ENCODE data around the gene ARRDC5. TPM values are rescaled to one million over a fixed set of nuclear protein-coding genes. Genes with fewer than 3 reads are reported as not detected.
"Not testable (repeated sequence)": the region's sequence is repeated elsewhere in the genome, so short reads cannot be mapped to it uniquely, and the experiment has no call there.

The ARRDC5 gene
- polyA plus RNA-seq, 1 donor from 2014 or later = not detected

DNA sequence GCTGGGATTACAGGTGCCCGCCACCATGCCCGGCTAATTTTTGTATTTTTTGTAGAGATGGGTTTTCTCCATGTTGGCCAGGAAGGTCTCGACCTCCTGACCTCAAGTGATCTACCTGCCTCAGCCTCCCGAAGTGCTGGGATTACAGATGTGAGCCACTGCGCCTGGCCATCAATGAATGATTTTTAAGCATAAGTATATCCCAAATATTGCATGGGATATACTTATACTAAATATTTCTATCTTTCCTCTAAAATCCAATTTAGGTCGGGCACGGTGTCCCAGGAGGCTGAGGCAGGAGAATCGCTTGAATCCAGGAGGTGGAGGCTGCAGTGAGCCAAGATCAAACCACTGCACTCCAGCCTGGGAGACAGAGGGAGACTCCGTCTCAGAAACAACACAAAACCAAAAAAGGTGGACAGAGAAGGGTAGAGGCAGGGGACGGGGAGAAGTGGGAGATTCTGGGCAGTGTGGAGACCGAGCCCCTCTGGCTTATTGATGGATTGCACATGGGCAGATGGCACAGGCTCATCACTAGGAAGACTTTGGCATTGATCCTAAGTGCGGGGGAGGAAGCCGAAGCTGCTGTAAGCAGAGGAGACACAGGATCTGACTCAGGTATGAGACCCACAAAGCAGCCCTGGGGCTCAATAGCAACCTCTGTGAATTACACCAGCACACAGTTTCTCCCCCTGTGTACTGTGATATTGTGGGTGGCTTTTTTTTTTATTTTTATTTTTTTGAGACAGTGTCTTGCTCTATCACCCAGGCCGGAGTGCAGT is 13.5 kb downstream of the ARRDC5 start:
- Histone ChIP-seq H3K9me2 (ENCODE audit: insufficient read depth, low read length) (no peaks in the 10 kb centered on the region), H3K9me3 (ENCODE audit: low read length) (no peaks in the 10 kb centered on the region), H4K20me1 (ENCODE audit: insufficient read depth) (no peaks in the 10 kb centered on the region), H3K79me2 (replicated peaks; ENCODE audit: insufficient read depth, low read length) (no peaks in the 10 kb centered on the region), H3K36me3 (ENCODE audit: insufficient read depth, low read length) (no peaks in the 10 kb centered on the region), H3F3A (ENCODE audit: insufficient read depth, low read length, poor library complexity, severe bottlenecking) (no peaks in the 10 kb centered on the region), H3K9ac (ENCODE audit: low read length) (no peak overlapping the region), H3K27me3 (ENCODE audit: insufficient read depth, low read depth, low read length) (no peaks in the 10 kb centered on the region), H3K4me2 (ENCODE audit: low read length) (no peak overlapping the region), H2AFZ (ENCODE audit: low read depth, low read length) (no peak overlapping the region), H3K4me3 (ENCODE audit: low read length) (no peak overlapping the region), H3K27ac (ENCODE audit: low read length) (no peak overlapping the region)
- no peak for TF ChIP-seq REST (IDR thresholded peaks at IDR 0.05; ENCODE audit: borderline replicate concordance)
- no peak for TF ChIP-seq EZH2 (IDR thresholded peaks at IDR 0.05; ENCODE audit: borderline replicate concordance, insufficient read depth, low read length, poor library complexity, severe bottlenecking)
- TF ChIP-seq CTCF (IDR thresholded peaks at IDR 0.05; ENCODE audit: poor library complexity, severe bottlenecking) = no peak
- no peak for TF ChIP-seq TAF1 (IDR thresholded peaks at IDR 0.05; ENCODE audit: low read depth)
- TF ChIP-seq SMC3 (conservative IDR thresholded peaks at IDR 0.05; ENCODE audit: poor library complexity) = no peak
- no peak for TF ChIP-seq EP300 (conservative IDR thresholded peaks at IDR 0.05; ENCODE audit: poor library complexity, severe bottlenecking)
- TF ChIP-seq RAD21 (conservative IDR thresholded peaks at IDR 0.05) = no peak
- TF ChIP-seq POLR2AphosphoS5 (IDR thresholded peaks at IDR 0.05) = no peak
- TF ChIP-seq MXI1 (conservative IDR thresholded peaks at IDR 0.05; ENCODE audit: poor library complexity, severe bottlenecking) = no peak

DNA sequence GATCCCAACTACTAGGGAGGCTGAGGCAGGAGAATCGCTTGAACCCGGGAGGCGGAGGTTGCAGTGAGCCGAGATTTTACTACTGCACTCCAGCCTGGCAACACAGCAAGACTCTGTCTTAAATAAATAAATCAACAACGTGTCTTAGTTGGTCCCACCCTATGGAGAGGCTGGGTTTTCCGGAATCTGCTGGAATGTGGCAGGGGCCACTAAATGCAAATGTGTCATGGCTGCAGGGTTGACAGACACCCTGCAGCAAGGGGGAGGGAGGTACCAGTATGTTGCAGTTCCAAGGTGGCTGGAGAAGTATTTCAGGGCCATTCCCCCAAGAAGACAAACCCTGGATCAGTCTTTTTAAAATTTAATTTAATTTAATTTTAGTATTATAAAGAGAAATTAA is 14.9 kb downstream of the ARRDC5 start:
- H3K9ac ChIP-seq (ENCODE audit: low read length); H3K79me2 ChIP-seq (replicated peaks; ENCODE audit: insufficient read depth, low read length); H3K9me2 ChIP-seq (ENCODE audit: insufficient read depth, low read length); H3K4me3 ChIP-seq (ENCODE audit: low read length); H3K4me2 ChIP-seq (ENCODE audit: low read length); H3K9me3 ChIP-seq (ENCODE audit: low read length); H3K27ac ChIP-seq (ENCODE audit: low read length); H3F3A ChIP-seq (ENCODE audit: insufficient read depth, low read length, poor library complexity, severe bottlenecking); H4K20me1 ChIP-seq (ENCODE audit: insufficient read depth); H3K27me3 ChIP-seq (ENCODE audit: insufficient read depth, low read depth, low read length); H2AFZ ChIP-seq (ENCODE audit: low read depth, low read length); H3K36me3 ChIP-seq (ENCODE audit: insufficient read depth, low read length): not testable (repeated sequence)

DNA sequence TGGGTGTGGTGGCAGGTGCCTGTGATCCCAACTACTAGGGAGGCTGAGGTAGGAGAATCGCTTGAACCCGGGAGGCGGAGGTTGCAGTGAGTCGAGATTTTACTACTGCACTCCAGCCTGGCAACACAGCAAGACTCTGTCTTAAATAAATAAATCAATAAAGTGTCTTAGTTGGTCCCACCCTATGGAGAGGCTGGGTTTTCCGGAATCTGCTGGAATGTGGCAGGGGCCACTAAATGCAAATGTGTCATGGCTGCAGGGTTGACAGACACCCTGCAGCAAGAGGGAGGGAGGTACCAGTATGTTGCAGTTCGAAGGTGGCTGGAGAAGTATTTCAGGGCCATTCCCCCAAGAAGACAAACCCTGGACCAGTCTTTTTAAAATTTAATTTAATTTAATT is 17.7 kb downstream of the ARRDC5 start:
- H4K20me1 ChIP-seq (ENCODE audit: insufficient read depth); H3K9me2 ChIP-seq (ENCODE audit: insufficient read depth, low read length); H3K9ac ChIP-seq (ENCODE audit: low read length); H3K36me3 ChIP-seq (ENCODE audit: insufficient read depth, low read length); H3F3A ChIP-seq (ENCODE audit: insufficient read depth, low read length, poor library complexity, severe bottlenecking); H3K27ac ChIP-seq (ENCODE audit: low read length); H3K4me3 ChIP-seq (ENCODE audit: low read length); H3K79me2 ChIP-seq (replicated peaks; ENCODE audit: insufficient read depth, low read length); H3K27me3 ChIP-seq (ENCODE audit: insufficient read depth, low read depth, low read length); H2AFZ ChIP-seq (ENCODE audit: low read depth, low read length); H3K4me2 ChIP-seq (ENCODE audit: low read length); H3K9me3 ChIP-seq (ENCODE audit: low read length): not testable (repeated sequence)

- not testable (repeated sequence) for H3K36me3 ChIP-seq (ENCODE audit: insufficient read depth, low read length); H2AFZ ChIP-seq (ENCODE audit: low read depth, low read length); H3K27ac ChIP-seq (ENCODE audit: low read length); H3K9me3 ChIP-seq (ENCODE audit: low read length); H3K4me2 ChIP-seq (ENCODE audit: low read length); H3K79me2 ChIP-seq (replicated peaks; ENCODE audit: insufficient read depth, low read length); H4K20me1 ChIP-seq (ENCODE audit: insufficient read depth); H3K27me3 ChIP-seq (ENCODE audit: insufficient read depth, low read depth, low read length); H3K9me2 ChIP-seq (ENCODE audit: insufficient read depth, low read length); H3F3A ChIP-seq (ENCODE audit: insufficient read depth, low read length, poor library complexity, severe bottlenecking); H3K9ac ChIP-seq (ENCODE audit: low read length); H3K4me3 ChIP-seq (ENCODE audit: low read length)
Measured at GRCh38 chr19:4882874-4883273, 19.8 kb downstream of the ARRDC5 start.
